Parathyroid adenoma (tissue), 2 donors: ENCODE results near the gene RNH1.
A peak's percentile ranks its signal among the peaks of the same experiment; 100 is the strongest.

ENCODE experiments used
- H2AFZ ChIP-seq: fragments of 300-600 bp; sonication (generic); one replicate; pipeline ENCODE4 v1.7.0; 2017; ENCODE audit warnings: antibody characterized with exemption, mild to moderate bottlenecking
- H3K27ac ChIP-seq: fragments of 300-600 bp; sonication (generic); one replicate; pipeline ENCODE4 v1.7.0; 2017
- H3K27me3 ChIP-seq: fragments of 300-600 bp; sonication (generic); one replicate; pipeline ENCODE4 v1.7.0; 2017; ENCODE audit warnings: low read length; ENCODE audit not compliant: control insufficient read depth, insufficient read depth
- H3K36me3 ChIP-seq: fragments of 300-600 bp; sonication (generic); one replicate; pipeline ENCODE4 v1.7.0; 2017; ENCODE audit warnings: low read length; ENCODE audit not compliant: control insufficient read depth, insufficient read depth
- H3K4me1 ChIP-seq: fragments of 300-600 bp; sonication (generic); one replicate; pipeline ENCODE4 v1.7.0; 2017; ENCODE audit warnings: control low read depth
- H3K4me2 ChIP-seq: fragments of 300-600 bp; sonication (generic); one replicate; pipeline ENCODE4 v1.7.0; 2017; ENCODE audit warnings: low read length
- H3K4me3 ChIP-seq: fragments of 300-600 bp; sonication (generic); one replicate; pipeline ENCODE4 v1.7.0; 2017; ENCODE audit warnings: low read depth, low read length
- H3K79me2 ChIP-seq: fragments of 300-600 bp; sonication (generic); one replicate; pipeline ENCODE4 v1.7.0; 2017; ENCODE audit warnings: control low read depth
- H3K9ac ChIP-seq: fragments of 300-600 bp; sonication (generic); one replicate; pipeline ENCODE4 v1.7.0; 2017; ENCODE audit warnings: mild to moderate bottlenecking
- H3K9me3 ChIP-seq: fragments of 300-600 bp; sonication (generic); one replicate; pipeline ENCODE4 v1.7.0; 2017; ENCODE audit warnings: low read length; ENCODE audit not compliant: control insufficient read depth
- CTCF ChIP-seq: fragments of 300-600 bp; sonication (generic); IDR thresholded peaks from one replicate; pipeline ENCODE4 v1.7.0; 2017; ENCODE audit warnings: antibody characterized with exemption, mild to moderate bottlenecking
- donor health status: primary hyperparathyroidism.

The RNH1 gene

GRCh38 chr11:537622-538430 lies 30.8 kb upstream of the RNH1 start:
- peak overlapping the region; percentile 62 for H3K27ac ChIP-seq
- peak overlapping the region; percentile 83 for H2AFZ ChIP-seq
- TF ChIP-seq CTCF, result no peak
- H3K4me3 ChIP-seq, result peak overlapping the region; percentile 53
- no peaks in the 10 kb centered on the region for H3K36me3 ChIP-seq
- H3K4me2 ChIP-seq, result peak overlapping the region; percentile 76
- H3K79me2 ChIP-seq, result no peaks in the 10 kb centered on the region
- H3K9ac ChIP-seq, result no peak overlapping the region
- no peaks in the 10 kb centered on the region for H3K4me1 ChIP-seq
- no peaks in the 10 kb centered on the region for H3K27me3 ChIP-seq
- no peaks in the 10 kb centered on the region for H3K9me3 ChIP-seq

DNA sequence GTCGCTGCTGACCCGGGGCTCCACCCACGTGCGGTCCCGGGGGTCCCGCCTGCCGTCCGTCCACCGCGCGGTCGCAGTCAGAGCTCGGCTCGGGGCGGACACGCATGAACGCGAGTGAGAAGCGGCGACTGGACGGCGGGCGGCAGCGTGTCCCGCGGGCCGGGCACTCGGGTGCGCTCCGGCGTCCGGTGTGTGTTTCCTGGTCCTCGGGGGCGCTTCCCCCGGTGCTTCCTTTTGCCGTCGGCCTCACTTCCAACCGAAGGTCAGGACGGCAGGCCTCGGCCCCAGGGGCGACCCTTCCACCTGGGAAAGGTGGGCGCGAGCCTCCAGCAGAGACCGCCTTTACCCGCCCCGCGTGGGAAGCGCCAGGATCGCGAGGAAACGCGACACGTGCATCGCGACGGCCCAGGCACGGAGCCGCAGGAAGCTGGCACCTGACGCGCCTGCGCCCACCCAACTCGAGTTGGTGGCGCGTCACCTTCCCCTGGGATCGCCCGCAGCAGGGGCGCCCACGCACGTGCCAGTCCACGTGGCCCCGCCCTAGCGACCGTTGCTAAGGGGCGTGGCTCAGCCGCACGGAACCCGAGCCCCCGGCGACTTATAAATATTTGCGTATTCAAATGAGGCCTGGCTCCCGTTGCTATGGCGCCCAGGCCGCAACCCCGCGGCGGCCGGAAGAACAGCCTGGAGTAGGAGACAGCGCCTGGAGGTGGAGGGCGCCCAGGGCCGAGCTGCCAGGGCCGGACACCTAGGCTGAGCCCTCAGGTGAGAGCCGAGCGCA lies 30.0 kb upstream of the RNH1 start, which contains the start of gene LRRC56:
TSS of gene LRRC56 (plus strand) at position 687 of the 781 bp plus-strand sequence. CDS start 3,158 bp downstream, outside the sequence.
- H3K36me3 ChIP-seq, result no peaks in the 10 kb centered on the region
- H3K4me2 ChIP-seq, result peak within 1 kb of the TSS; percentile 76
- H3K9me3 ChIP-seq, result no peaks in the 10 kb centered on the region
- no peaks in the 10 kb centered on the region for H3K27me3 ChIP-seq
- no peaks in the 10 kb centered on the region for H3K79me2 ChIP-seq
- H2AFZ ChIP-seq, result peak within 1 kb of the TSS; percentile 83
- H3K27ac ChIP-seq, result peak within 1 kb of the TSS; percentile 62
- no peak for TF ChIP-seq CTCF
- no peak within 1 kb of the TSS for H3K9ac ChIP-seq
- H3K4me3 ChIP-seq, result peak within 1 kb of the TSS; percentile 53
- H3K4me1 ChIP-seq, result no peaks in the 10 kb centered on the region

DNA sequence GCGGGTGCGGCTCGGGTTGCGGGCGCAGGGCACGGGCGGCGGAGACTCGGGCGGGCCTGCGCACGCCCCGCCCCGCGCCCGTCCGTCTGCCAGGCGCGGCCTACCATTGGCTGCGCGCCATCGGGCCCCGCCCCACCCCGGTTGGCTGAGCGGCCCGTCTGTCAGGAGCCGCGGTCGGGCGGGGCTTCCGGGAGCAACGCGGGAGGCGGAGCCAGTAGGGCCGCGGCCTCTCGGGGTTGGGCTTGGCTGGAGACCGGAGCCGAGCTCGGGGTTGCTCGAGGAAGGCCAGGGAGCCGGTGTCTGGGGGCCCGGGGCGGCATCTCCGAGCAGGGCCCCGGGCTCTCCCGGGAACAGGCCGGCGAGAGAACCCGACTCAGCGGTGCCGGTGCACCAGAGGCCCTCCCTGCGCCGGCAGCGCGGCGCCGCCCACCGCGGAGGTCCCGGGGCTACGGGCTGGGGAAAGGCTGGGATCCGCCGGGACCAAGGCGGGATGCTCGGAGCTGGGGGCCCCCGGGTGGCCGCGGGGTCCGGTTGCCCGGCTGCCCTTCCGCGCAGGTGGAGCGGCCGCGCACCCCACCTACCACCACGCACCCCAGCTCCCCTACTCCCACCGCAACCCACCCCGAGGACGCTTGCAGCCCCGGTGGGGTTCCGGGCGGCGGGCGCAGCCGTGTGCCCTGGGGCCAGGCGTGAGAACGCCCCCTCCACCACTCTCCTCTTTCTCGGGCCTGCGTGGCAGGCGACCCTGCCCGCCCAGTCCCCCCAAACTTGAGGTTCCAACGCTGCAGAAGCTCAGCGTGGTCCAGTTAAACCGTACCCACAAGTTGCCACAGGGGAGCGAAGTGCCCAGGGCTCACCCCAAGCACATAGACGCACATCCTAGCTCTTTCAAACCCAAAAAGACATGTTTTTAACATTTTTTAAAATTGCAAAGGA lies 28.7 kb upstream of the RNH1 start, which contains the start of gene HRAS:
TSS of gene HRAS (minus strand) at position 58 of the 936 bp plus-strand sequence.
- Histone ChIP-seq H3K9ac (no peak within 1 kb of the TSS), H3K27ac (peak within 1 kb of the TSS; percentile 62)

DNA sequence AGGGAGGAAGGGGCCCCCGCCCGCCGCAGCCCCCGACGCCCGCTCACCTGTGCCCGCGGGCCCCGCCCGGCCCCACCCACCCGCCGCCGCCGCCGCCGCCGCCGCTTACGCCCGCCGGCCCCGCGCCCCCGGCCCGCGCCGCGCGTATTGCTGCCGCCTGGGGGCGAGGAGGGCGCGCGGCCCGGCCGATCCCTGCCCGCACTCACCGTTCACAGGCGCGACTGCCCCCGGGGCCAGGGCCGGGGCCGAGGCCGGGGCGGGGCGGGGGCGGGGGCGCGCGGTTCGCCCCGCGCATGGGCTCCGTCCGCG lies 28.1 kb upstream of the RNH1 start:
- H2AFZ ChIP-seq, result no peak overlapping the region
- no peak overlapping the region for H3K4me3 ChIP-seq
- no peak overlapping the region for H3K9ac ChIP-seq
- H3K4me1 ChIP-seq, result no peaks in the 10 kb centered on the region
- H3K36me3 ChIP-seq, result no peaks in the 10 kb centered on the region
- no peak overlapping the region for H3K4me2 ChIP-seq
- H3K79me2 ChIP-seq, result no peaks in the 10 kb centered on the region
- H3K27ac ChIP-seq, result no peak overlapping the region
- no peak for TF ChIP-seq CTCF
- no peaks in the 10 kb centered on the region for H3K27me3 ChIP-seq
- no peaks in the 10 kb centered on the region for H3K9me3 ChIP-seq

More for the DNA sequence above, 28.7 kb upstream of the RNH1 start, which contains the start of gene HRAS:
- H3K9me3 ChIP-seq, result no peaks in the 10 kb centered on the region
- H3K4me2 ChIP-seq, result peak within 1 kb of the TSS; percentile 76
- H3K4me3 ChIP-seq, result peak within 1 kb of the TSS; percentile 58
- no peaks in the 10 kb centered on the region for H3K79me2 ChIP-seq
- H3K36me3 ChIP-seq, result no peaks in the 10 kb centered on the region
- TF ChIP-seq CTCF, result no peak
- no peaks in the 10 kb centered on the region for H3K27me3 ChIP-seq
- no peaks in the 10 kb centered on the region for H3K4me1 ChIP-seq
- peak within 1 kb of the TSS; percentile 83 for H2AFZ ChIP-seq
